HG03097 (cell line): Measurements from ENCODE around the gene NBEA.
"Not testable (repeated sequence)": the region's sequence is repeated elsewhere in the genome, so short reads cannot be mapped to it uniquely, and the experiment has no call there.

Experiments
- ATAC-seq: cut with Tn5 transposase; IDR thresholded peaks from one replicate; pipeline ENCODE4 v1.9.1; 2021; ENCODE audit not compliant: unreplicated experiment, low FRiP score

NBEA gene

GRCh38 chr13:34941835-34942731 lies at the start of gene NBEA:
Gene NBEA, plus strand, starts transcription at chr13:34942270. Its CDS starts 551 bp downstream, at chr13:34942821.
- ATAC-seq, result peak; percentile 56

GRCh38 chr13:34894756-34895155 lies 47.3 kb upstream of the NBEA start:
- ATAC-seq, result no peak

- ATAC-seq, result no peak
Observed at GRCh38 chr13:34897220-34897619, 44.9 kb upstream of the NBEA start.

GRCh38 chr13:34899888-34900287 lies 42.2 kb upstream of the NBEA start:
- no peak for ATAC-seq

- ATAC-seq, result no peak
Observed at GRCh38 chr13:34900288-34900739, 41.8 kb upstream of the NBEA start.

GRCh38 chr13:34901572-34901971 lies 40.5 kb upstream of the NBEA start:
- ATAC-seq, result no peak

- no peak for ATAC-seq
Observed at GRCh38 chr13:34911159-34911558, 30.9 kb upstream of the NBEA start.

- ATAC-seq, result no peak
Observed at GRCh38 chr13:34913040-34913439, 29.0 kb upstream of the NBEA start.

- no peak for ATAC-seq
Observed at GRCh38 chr13:34914416-34914815, 27.7 kb upstream of the NBEA start.

GRCh38 chr13:34926508-34926907 lies 15.6 kb upstream of the NBEA start:
- ATAC-seq, result no peak

GRCh38 chr13:34928676-34929075 lies 13.4 kb upstream of the NBEA start:
- ATAC-seq, result not testable (repeated sequence)

GRCh38 chr13:34931572-34931971 lies 10.5 kb upstream of the NBEA start:
- no peak for ATAC-seq

GRCh38 chr13:34933349-34933748 lies 8.7 kb upstream of the NBEA start:
- no peak for ATAC-seq

- no peak for ATAC-seq
Observed at GRCh38 chr13:34933786-34934185, 8.3 kb upstream of the NBEA start.

- no peak for ATAC-seq
Observed at GRCh38 chr13:34935841-34936240, 6.2 kb upstream of the NBEA start.

- no peak for ATAC-seq
Observed at GRCh38 chr13:34939771-34940170, 2.3 kb upstream of the NBEA start.

GRCh38 chr13:34941436-34941834 lies 635 bp upstream of the NBEA start:
- no peak for ATAC-seq

GRCh38 chr13:34942732-34943435 lies 814 bp downstream of the NBEA start:
- no peak for ATAC-seq

- ATAC-seq, result no peak
Observed at GRCh38 chr13:34943436-34944273, 1.6 kb downstream of the NBEA start.

- no peak for ATAC-seq
Observed at GRCh38 chr13:34944274-34944634, 2.2 kb downstream of the NBEA start.

- no peak for ATAC-seq
Observed at GRCh38 chr13:34944751-34945150, 2.7 kb downstream of the NBEA start.
